Stimulated activated CD4-positive, alpha-beta T cell treated with anti-CD3 and anti-CD28 coated beads, TNF-alpha, amount 100 ng/mL, for 4 hours (primary cell): ENCODE measurements around the gene RPS2.
A peak's percentile ranks its signal among the peaks of the same experiment; 100 is the strongest.

Source experiments
- DNase-seq, 3 experiments: peaks; one replicate each; pipeline ENCODE4 v3.0.0-alpha.2; 2020; ENCODE audit warnings: low read depth in 3 of 3

Gene RPS2

GRCh38 chr16:1981398-1981836 lies 16.8 kb upstream of the RPS2 start, which contains the start of gene NOXO1:
TSS of gene NOXO1 (minus strand) at chr16:1981469. CDS start at chr16:1981179, 290 bp downstream.
- no peak for DNase-seq

- DNase-seq = no peak
Observed at GRCh38 chr16:1980770-1981087, 16.1 kb upstream of the RPS2 start.

DNA sequence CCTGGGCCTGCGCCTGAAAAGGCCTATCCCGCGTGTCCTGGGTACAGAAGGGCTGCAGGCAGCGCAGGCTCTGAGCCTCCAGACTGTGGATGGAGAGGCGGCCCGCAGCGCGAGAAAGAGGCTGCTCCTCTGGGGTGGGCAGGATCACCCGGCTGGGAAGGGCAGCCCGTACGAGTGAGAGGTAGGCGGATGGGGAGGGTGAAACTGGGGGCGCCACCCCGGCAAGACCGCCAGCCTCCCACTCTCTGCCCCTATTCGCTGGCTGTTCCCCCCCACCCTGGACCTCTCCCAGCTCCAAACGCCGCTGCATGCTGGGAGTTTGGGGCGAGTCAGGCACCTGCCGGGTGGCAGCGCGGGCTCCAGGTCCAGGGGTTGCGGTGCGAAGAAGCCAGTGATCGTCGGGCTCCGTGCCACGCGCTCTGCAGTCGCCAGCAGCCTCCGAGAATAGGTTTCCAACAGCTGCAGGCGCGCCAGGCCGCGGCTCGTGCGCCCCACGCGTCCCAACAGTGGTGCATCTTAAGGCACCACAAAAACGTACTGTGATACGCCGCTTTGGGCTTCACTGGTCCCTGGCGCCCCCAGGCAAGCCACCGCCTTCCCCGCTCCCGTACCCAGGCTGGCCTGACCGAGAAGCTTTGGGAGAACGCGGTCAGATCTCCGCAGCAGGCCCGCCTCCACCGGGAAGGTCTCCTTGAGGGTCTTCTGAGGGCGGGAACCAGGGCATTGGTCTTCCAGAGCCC lies 15.6 kb upstream of the RPS2 start:
- no peak for DNase-seq

DNA sequence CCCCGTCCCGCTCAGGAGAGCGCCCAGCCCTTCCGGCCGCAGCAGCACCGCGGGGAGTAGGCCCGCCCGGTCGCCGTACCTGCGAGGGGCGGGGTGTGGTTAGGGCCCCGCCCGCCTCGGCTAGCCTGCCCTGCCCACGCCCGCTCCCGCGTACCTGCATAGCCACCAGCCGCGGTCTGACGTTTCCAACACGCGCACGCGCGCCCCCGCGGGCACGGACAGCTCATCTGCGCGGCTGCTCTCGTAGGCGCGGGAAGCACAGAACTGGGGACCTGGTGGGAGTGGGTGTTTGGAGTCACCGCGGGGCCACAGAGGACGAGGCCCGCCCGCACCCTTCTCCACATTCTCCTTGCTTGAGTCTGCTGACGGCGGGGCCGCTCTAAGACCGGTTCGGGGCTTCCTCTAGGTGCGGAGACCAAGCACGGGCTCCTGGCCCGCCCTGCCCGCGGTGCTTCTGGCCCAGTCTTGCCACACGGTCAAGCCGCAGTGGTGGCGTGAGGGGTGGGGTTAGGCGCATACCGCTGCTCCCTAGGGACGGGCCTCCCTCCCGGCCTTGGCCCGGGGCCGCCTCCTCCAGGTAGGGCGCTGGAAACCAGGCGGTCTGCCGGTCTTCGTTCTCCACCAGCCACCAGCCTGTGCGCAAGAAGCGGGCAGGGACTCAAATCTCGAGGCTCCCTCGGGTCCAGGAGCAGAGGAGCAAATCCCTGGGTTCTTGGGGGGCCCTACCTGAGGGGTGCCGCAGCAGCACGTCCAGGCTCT lies 14.8 kb upstream of the RPS2 start:
- DNase-seq = peak in 1 of 3 experiments; percentile 40

DNA sequence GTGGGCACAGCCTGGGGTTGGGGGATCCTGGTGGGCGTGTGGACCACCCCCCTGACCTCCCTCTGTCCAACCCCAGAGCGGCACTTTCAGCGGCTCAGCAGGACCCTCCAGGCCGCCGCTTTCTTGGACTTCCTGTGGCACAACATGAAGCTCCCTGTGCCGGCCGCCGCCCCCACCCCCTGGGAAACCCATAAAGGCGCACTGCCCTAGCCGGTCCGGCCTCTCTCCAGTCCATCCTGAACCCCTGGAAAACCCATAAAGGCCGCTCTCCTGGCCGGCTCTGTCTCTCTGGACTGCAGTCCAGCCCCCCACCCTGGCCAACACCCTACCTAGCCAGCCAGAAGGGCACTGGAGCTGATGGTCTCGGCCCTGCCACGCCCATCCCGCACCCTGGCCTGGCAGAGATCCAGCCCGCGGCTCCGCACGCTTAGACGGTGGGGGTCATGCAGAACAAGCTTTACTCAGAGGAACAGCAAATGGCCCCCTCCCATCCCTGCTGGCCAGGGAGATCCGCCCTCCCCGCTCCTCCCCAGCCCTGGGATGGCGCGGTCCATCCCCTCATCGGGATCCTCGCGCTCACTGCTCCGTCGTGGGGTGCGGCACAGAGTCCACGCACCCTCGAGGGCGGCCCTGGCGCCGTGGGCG lies 14.0 kb upstream of the RPS2 start:
- no peak for DNase-seq

DNA sequence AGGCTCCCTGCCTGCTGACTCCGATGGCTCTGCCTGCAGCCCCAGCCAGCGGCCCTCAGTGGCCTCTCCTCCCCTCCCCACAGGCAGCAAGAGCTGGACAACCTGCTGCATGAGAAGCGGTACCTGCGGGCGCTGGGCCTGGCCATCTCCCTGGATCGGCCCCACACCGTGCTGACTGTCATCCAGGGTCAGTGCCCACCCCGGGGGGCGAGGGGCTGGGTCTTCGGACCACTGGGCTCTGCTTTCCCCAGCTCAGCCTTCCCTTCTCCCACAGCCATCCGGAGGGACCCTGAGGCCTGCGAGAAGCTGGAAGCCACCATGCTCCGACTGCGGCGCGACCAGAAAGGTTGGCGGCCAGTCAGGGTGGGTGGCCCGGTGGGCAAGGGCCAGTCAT lies 13.2 kb upstream of the RPS2 start:
- DNase-seq = no peak

DNA sequence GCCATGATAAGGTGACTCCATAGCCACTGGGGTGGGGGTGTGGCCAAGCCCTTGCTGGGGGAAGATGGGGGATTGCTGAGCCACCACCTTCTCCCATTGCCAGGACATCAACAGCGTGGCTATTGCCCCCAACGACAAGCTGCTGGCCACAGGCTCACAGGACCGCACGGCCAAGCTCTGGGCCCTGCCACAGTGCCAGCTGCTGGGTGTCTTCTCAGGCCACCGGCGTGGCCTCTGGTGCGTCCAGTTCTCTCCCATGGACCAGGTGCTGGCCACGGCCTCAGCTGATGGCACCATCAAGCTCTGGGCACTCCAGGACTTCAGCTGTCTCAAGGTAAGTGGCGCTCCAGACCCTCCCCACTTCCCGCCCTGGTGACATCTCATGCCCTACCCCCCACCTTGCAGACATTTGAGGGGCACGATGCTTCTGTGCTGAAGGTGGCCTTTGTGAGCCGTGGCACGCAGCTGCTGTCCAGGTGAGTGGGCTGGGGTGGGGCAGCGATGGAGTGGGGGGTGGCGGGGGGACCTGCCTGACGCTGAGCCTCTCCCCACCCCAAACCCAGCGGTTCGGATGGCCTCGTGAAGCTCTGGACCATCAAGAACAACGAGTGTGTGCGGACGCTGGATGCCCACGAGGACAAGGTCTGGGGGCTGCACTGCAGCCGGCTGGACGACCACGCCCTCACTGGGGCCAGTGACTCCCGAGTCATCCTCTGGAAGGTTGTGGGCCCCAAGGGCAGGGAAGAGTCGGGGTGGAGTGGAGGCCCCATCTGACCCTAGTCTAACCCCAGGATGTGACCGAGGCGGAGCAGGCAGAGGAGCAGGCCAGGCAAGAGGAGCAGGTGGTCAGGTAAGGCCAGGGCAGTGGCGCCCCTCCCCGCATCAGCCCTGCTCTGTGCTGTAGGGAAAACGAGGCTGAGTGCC lies 12.6 kb upstream of the RPS2 start:
- DNase-seq = no peak

GRCh38 chr16:1976216-1976520 lies 11.5 kb upstream of the RPS2 start:
- no peak for DNase-seq

DNA sequence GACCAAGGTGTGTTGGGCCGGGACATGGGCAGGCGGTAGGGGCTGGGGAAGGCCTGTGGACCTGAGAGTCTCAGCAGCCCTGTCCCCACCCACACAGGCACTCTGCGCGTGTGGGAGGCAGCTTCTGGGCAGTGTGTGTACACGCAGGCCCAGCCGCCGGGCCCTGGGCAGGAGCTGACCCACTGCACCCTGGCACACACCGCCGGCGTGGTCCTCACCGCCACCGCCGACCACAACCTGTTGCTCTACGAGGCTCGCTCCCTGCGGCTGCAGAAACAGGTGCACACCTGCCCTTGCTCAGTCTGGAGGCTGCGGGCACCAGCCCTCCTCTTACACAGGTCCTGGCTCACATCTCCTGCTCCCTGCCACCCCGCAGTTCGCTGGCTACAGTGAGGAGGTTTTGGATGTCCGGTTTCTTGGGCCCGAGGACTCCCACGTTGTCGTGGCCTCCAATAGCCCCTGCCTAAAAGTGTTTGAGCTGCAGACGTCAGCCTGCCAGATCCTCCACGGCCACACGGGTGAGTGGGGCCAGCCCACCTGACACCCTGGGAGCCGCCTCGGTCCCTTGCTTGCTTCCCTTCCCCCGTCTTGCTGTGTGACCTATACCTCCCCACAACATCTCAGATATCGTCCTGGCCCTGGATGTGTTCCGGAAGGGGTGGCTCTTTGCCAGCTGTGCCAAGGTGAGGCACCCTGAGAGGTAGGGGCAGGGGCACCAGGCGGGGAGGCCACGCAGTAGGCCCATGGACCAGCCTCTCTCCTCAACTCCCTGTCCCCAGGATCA lies 11.0 kb upstream of the RPS2 start:
- no peak for DNase-seq

GRCh38 chr16:1974157-1975070 lies 9.8 kb upstream of the RPS2 start:
- no peak for DNase-seq

DNA sequence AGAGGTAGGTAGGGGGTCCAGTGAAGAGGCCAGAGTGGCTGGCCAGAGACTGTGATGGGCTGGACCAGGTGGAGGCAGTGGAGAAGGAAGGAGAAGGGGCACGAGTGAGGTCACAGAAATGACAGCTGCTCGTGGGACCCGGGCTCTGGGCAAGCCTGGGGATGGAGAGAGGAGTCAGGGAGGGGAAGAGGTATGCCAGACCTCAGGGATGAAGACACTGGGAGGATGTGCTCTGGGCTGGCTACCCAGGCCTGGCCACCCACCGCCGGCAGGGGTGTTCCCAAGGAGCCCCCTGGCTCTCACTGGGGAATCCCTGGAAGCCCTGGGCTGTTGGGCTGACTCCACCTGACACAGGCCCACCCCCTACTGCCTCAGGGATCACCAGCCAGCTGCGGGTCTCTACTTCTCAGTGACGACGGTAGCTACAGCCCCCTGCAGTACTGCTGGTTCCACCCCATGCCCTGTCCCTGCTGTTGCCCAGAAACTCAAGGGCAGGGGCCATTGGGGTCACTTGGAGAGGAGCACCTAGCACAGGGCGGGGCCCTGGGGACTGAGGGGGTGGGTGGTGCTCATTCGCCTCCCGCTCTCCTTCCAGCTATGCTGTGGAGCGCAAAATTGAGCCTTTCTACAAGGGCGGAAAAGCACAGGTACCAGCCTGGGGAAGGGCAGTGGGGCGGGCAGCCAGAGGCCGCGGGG lies 9.0 kb upstream of the RPS2 start:
- no peak for DNase-seq

DNA sequence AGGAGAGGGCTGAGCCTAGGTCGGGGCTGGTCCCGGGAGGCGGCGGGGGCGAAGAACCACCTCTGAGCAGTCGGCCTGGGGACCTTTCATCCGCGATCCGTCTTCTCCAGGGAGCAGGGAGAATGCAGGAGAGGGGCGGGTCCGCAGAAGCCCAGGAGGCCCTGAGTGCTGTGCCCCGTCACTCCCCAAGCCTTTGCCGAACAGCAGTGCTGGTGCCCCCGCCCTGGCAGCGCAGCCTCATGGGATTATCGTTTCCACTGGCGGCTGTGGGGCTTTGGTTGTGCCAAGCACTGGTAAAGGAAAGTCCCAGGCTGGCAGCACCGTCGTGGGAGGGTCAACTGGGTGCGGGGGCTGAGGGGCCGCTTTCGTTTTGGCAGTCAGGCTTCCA lies 7.9 kb upstream of the RPS2 start:
- no peak for DNase-seq

DNA sequence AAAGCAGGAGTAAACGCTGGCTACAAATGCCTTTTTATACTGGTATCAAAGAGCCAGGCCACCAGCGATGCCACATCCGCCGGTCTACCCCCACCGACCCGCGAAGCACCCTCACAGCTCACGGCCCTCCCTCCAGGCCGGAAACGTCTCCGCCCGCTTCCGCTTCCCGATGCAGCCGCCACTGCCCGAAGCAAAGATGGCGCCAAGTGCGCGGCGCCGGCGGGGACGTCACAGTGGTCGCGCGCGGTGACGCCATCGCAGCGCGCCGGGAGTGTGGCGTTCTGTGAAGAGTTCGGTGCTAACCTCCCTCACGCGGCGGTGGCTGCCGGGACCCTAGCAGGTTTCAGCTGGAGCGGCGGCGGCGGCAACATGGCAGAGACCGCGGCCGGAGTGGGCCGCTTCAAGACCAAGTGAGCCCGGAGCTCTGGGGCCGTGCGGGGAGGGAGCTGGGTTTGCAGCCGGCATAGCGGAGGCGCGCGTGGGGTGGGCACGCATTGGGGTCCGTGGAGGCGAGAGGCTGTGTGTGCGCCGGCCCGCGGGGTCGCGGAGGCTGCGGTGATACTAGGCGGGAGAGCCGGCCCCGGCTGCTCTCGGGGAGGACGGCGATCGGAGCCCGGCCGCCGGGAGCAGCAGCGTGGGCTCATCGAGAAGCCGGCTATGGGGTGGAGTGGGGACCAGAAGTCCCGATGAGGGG lies 7.3 kb upstream of the RPS2 start, which contains the start of gene TBL3:
Gene TBL3, plus strand, starts transcription at position 258 of the 694 bp plus-strand sequence. Its CDS starts 112 bp downstream, at position 370.
- peak; percentile 90 to 92 (median 91) for DNase-seq

DNA sequence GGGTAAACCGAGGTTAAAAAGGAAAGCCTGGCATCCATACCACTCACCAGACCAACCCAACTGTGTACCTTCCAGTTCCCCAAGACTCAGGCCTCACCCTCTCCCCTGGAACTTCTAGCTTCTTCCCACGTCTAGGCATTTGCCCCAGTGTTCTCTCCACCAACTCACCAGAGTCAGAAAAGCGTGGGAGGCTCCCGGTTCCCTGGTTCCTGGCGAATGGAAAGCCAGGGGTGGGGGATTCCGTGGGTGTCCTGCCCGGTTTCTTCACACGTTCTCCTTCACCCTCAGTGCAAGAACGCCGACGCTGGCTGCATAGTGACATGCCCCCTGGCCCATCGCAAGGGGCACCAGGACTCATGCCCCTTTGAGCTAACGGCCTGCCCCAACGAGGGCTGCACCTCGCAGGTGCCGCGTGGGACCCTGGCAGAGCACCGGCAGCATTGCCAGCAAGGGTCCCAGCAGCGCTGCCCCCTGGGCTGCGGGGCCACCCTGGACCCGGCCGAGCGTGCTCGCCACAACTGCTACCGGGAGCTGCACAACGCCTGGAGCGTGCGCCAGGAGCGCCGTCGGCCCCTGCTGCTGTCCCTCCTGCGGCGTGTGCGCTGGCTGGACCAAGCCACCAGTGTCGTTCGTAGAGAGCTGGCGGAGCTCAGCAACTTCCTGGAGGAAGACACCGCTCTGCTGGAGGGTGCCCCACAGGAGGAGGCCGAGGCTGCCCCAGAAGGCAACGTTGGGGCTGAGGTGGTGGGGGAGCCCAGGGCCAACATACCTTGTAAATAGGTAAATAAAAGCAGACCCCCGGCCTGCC lies 3.7 kb upstream of the RPS2 start:
- DNase-seq = no peak

DNA sequence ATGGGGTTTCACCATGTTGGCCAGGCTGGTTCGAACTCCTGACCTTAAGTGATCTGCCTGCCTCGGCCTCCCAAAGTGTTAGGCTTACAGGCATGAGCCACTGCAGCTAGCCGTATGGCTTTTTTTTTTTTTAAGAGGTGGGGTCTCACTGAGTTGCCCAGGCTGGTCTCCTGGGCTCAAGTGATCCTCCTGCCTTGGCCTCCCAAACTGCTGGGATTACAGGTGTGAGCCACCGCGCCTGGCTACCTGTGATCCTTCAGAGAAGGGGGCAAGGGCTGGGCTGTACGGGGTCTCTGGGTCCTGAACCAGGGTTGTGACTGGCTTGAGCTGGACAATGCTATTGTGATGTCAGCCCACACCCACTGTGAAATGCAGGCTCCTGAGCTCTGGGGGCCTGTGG lies 1.8 kb upstream of the RPS2 start, which contains the start of gene RNF151:
Gene RNF151, plus strand, starts transcription at position 397 of the 400 bp plus-strand sequence. CDS start 26 bp downstream, outside the sequence.
- no peak for DNase-seq

GRCh38 chr16:1965396-1966001 lies 873 bp upstream of the RPS2 start:
- no peak for DNase-seq

DNA sequence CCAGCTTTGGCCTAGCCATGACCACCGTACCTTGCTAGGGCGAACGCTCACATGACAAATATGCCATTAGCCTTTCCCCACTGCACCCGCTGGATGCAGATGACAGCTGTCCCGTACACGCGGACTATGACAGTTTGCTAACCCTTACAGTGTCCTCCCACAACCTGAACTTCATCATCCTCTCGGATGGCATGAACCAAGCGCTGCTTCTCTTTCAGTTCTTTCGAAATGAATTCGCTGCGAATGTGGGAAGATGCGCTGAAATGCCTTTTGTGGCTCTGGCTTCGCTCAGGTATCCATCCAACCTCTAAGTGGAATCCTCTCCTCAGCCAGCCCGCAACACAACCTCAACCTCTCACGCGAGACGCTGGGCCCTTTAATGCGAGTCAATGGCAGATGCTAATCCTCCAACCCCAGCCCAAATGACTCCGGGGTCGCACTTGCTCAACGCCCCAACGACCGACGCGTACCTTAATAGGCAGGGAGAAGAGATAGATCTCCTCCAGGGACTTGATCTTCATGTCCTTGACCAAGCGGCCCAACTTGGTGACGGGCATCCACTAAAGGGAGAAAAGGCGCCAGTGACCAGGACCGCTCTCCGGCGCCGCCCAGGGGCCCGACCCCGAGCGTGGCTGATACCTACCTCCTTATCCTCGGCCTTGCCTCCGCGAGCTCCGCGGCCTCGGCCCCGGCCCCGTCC lies 670 bp downstream of the RPS2 start:
- no peak for DNase-seq
